Heart right ventricle (tissue), 16 donors: Measurements from ENCODE around the gene BAIAP3. TPM values are rescaled to one million over a fixed set of nuclear protein-coding genes. Genes with fewer than 3 reads are reported as not detected.

Source experiments
- ATAC-seq, 8 donors: fragments of 200-7000 bp; cut with Tn5 transposase; one replicate each; pipeline ENCODE4 v1.9.1; 2020; ENCODE audit warnings: mild to moderate bottlenecking in 8 of 8, moderate library complexity in 8 of 8, moderate number of reproducible peaks in 1 of 8
- DNase-seq, 2 donors: peaks; one replicate each; pipeline ENCODE4 v3.0.0-alpha.2; 2020
- H3K27ac ChIP-seq, 10 donors: fragments of 200-600 bp; sonication (generic) in 2 of 10; one replicate each; pipeline versions ENCODE4 v1.5.0 to v1.8.0; 2020 to 2022; ENCODE audit warnings: mild to moderate bottlenecking in 3 of 10
- H3K27me3 ChIP-seq, 7 donors: fragments of 200-600 bp; one replicate each; pipeline ENCODE4 v1.8.0; 2021 to 2022; ENCODE audit warnings: mild to moderate bottlenecking in 2 of 7
- H3K36me3 ChIP-seq, 9 donors: fragments of 200-600 bp; sonication (generic) in 1 of 9; one replicate each; pipeline versions ENCODE4 v1.5.0 to v1.8.0; 2020 to 2022; ENCODE audit warnings: mild to moderate bottlenecking in 2 of 9
- H3K4me1 ChIP-seq, 9 donors: fragments of 200-600 bp; sonication (generic) in 1 of 9; one replicate each; pipeline versions ENCODE4 v1.5.0 to v1.8.0; 2020 to 2022; ENCODE audit warnings: mild to moderate bottlenecking in 4 of 9
- H3K4me3 ChIP-seq, 10 donors: fragments of 200-600 bp; sonication (generic) in 2 of 10; one replicate each; pipeline versions ENCODE4 v1.5.0 to v1.8.0; 2020 to 2022; ENCODE audit warnings: mild to moderate bottlenecking in 7 of 10, moderate library complexity in 2 of 10
- H3K9me3 ChIP-seq, 11 donors: fragments of 200-600 bp in 10 of 11; sonication (generic) in 2 of 11; one replicate each; pipeline versions ENCODE4 v1.5.0 to v1.8.0; 2013 to 2022; ENCODE audit warnings: mild to moderate bottlenecking in 2 of 11, control low read depth in 1 of 11, moderate library complexity in 1 of 11
- WGBS, 2 donors: extraction: QIAGEN DNeasy Blood & Tissue Kit; methylation state at CpG; one replicate each; pipeline ENCODE4 v1.1.7; 2013; ENCODE audit warnings: inconsistent platforms in 1 of 2; 5-methylcytosine and 5-hydroxymethylcytosine counted together
- intact Hi-C, 10 donors: fragments of 100-400 bp; cut with DNase I; formaldehyde crosslinking; loops; one replicate each; pipeline versions ENCODE4 v1.11.1 to v1.14.2; 2022
- polyA plus RNA-seq, 2 donors: library from polyadenylated mRNA; stranded (reverse); fragments of 200-250 nt; gene quantifications; one replicate each; pipeline ENCODE4 v1.2.3, GENCODE V29; 2013
- total RNA-seq, 10 donors: library from RNA; stranded (reverse); fragmentation: NEBNext Ultra II Directional in 3 of 10; extraction: Animal tissue kit (Norgen Biotek cat#: 25700) in 3 of 10; gene quantifications; one replicate each; pipeline versions ENCODE4 v1.2.1 to v1.2.4, GENCODE V29; 2021 to 2023
- TF ChIP-seq, protein P1 (sequence below), 9 donors: fragments of 200-600 bp; sonication (generic) in 2 of 9; IDR thresholded peaks; one replicate each; pipeline versions ENCODE4 v1.5.0 to v1.8.0; 2021 to 2022; ENCODE audit warnings: antibody characterized with exemption in 9 of 9, mild to moderate bottlenecking in 5 of 9, moderate library complexity in 1 of 9
- donor health status: Arrhythmogenic right ventricular cardiomyopathy.
- donor health status: ischemic (EF 13 %, LVEDD 7.1; RV severe dilation, severe dysfunction).
- donor health status: healthy with polysubstance abuse.
- donor health status: DM: no; HTN: yes; CAD: no.
- donor health status: DM: no; HTN: no; CAD: no.
- donor health status: ischemic (EF 25% LVEDD 6.9; RV normal size, moderate dysfunction).
- donor health status: ischemic (EF 25% LVEDD 5.7; RV mildly dilated, moderate dysfunction).
- donor health status: healthy.
- donor health status: DM: yes; HTN: yes; CAD: no.
- donor health status: Ischemic cardiomyopathy.
- donor health status: ischemic (EF 35%, LVEDD 5.7; RV mildly dilated, moderate dysfunction).
- donor health status: nonischemic (EF 11% LVEDD 7.7; RV severe dilation, severe dysfunction).
- donor health status: DM: yes; HTN: yes; CAD: no.
- donor health status: PGD.
- donor health status: ischemic (EF 29% LVEDD 5.4; RV normal size, mild dysfunction).
- donor health status: nonischemic (EF 23%, LVEDD 6.1; RV moderate dilation, normal function).

BAIAP3 gene
- total and polyA plus RNA-seq, 12 donors, result 0.37 to 6.8 (median 2.0) TPM

GRCh38 chr16:1362807-1363206 lies 29.4 kb downstream of the BAIAP3 start:
- no peak for ATAC-seq
- Histone ChIP-seq H3K4me1 (peaks cover 0 to 3% (median 0%) of the 10 kb centered on the region in 9 donors), H3K9me3 (no peaks in the 10 kb centered on the region), H3K4me3 (no peak overlapping the region), H3K36me3 (peaks cover 0 to 96% (median 32%) of the 10 kb centered on the region in 9 donors), H3K27ac (no peak overlapping the region), H3K27me3 (no peaks in the 10 kb centered on the region)
- intact Hi-C loops, result no loop called here
- peak in 1 of 2 donors; percentile 5 for DNase-seq
- TF ChIP-seq, protein P1, sequence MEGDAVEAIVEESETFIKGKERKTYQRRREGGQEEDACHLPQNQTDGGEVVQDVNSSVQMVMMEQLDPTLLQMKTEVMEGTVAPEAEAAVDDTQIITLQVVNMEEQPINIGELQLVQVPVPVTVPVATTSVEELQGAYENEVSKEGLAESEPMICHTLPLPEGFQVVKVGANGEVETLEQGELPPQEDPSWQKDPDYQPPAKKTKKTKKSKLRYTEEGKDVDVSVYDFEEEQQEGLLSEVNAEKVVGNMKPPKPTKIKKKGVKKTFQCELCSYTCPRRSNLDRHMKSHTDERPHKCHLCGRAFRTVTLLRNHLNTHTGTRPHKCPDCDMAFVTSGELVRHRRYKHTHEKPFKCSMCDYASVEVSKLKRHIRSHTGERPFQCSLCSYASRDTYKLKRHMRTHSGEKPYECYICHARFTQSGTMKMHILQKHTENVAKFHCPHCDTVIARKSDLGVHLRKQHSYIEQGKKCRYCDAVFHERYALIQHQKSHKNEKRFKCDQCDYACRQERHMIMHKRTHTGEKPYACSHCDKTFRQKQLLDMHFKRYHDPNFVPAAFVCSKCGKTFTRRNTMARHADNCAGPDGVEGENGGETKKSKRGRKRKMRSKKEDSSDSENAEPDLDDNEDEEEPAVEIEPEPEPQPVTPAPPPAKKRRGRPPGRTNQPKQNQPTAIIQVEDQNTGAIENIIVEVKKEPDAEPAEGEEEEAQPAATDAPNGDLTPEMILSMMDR (IDR thresholded peaks at IDR 0.05), result no peak
- WGBS, 2 donors, result 87 to 91% methylated on average over 11 of the region's 11 CpGs

GRCh38 chr16:1363501-1364041 lies 30.1 kb downstream of the BAIAP3 start:
- peaks cover 0 to 93% (median 32%) of the 10 kb centered on the region in 9 donors for H3K36me3 ChIP-seq
- H3K27me3 ChIP-seq, result no peaks in the 10 kb centered on the region
- H3K9me3 ChIP-seq, result no peaks in the 10 kb centered on the region
- intact Hi-C loops, result no loop called here
- H3K4me3 ChIP-seq, result no peak overlapping the region
- TF ChIP-seq, protein P1 (IDR thresholded peaks at IDR 0.05), result peak; percentile 46 to 91 (median 73)
- ATAC-seq (peak in 7 of 8 donors; percentile 54 to 76 (median 73)), DNase-seq (peak in 1 of 2 donors; percentile 58)
- H3K27ac ChIP-seq, result no peak overlapping the region
- 49 to 54% methylated on average over 18 of the region's 18 CpGs for WGBS, 2 donors
- H3K4me1 ChIP-seq, result no peaks in the 10 kb centered on the region

- DNase-seq (peak in 1 of 2 donors; percentile 7), ATAC-seq (no peak)
- no peaks in the 10 kb centered on the region for H3K27me3 ChIP-seq
- no peaks in the 10 kb centered on the region for H3K9me3 ChIP-seq
- no peaks in the 10 kb centered on the region for H3K4me1 ChIP-seq
- TF ChIP-seq, protein P1 (IDR thresholded peaks at IDR 0.05), result no peak
- intact Hi-C loops, result no loop called here
- no peak overlapping the region for H3K27ac ChIP-seq
- H3K36me3 ChIP-seq, result peaks cover 0 to 93% (median 32%) of the 10 kb centered on the region in 9 donors
- H3K4me3 ChIP-seq, result no peak overlapping the region
- 91 to 92% methylated on average over 22 of the region's 22 CpGs for WGBS, 2 donors
Observed at GRCh38 chr16:1364510-1364909, 31.1 kb downstream of the BAIAP3 start.

DNA sequence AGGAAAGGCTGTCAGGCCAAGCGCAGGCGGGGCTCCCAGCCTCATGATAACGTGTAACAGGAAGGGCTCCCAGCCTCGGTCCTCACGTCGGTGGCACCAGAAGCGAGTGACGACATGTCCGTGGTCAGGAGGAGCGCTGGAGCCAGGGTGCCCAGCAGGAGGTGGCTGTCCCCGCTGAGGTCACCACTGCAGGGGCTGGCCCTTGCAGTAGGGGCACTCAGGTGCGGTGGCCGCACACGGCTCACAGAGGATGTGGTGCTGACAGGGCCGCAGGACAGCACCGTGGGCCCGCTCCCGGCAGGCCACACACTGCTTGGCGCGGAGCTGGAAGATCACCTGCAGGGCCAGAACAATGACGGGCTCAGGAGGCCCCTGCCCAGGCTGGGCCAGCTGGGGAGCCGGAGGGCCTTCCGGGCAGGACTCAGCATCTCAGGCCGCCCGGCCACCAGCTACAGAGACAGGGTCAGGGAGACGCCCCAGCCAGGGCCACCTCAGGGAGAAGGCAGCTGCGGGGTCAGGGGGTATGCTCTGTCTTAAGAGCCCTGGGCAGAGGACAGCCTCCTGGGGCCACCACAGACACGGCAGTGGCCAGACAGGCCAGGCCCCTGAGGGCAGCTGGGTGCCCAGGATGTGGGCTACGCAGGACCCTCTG lies 32.7 kb downstream of the BAIAP3 start:
- intact Hi-C loops, result no loop called here
- Histone ChIP-seq H3K27ac (no peak overlapping the region), H3K4me3 (no peak overlapping the region), H3K9me3 (no peaks in the 10 kb centered on the region), H3K4me1 (no peaks in the 10 kb centered on the region), H3K27me3 (no peaks in the 10 kb centered on the region), H3K36me3 (peaks cover 0 to 92% (median 35%) of the 10 kb centered on the region in 9 donors)
- peak in 2 of 8 donors; percentile 13 to 26 for ATAC-seq
- WGBS, 2 donors, result 87 to 89% methylated on average over 29 of the region's 29 CpGs
- DNase-seq, result no peak
- TF ChIP-seq, protein P1 (IDR thresholded peaks at IDR 0.05), result no peak
